Measurements from ENCODE around the gene SSBP4.

Gene SSBP4

DNA sequence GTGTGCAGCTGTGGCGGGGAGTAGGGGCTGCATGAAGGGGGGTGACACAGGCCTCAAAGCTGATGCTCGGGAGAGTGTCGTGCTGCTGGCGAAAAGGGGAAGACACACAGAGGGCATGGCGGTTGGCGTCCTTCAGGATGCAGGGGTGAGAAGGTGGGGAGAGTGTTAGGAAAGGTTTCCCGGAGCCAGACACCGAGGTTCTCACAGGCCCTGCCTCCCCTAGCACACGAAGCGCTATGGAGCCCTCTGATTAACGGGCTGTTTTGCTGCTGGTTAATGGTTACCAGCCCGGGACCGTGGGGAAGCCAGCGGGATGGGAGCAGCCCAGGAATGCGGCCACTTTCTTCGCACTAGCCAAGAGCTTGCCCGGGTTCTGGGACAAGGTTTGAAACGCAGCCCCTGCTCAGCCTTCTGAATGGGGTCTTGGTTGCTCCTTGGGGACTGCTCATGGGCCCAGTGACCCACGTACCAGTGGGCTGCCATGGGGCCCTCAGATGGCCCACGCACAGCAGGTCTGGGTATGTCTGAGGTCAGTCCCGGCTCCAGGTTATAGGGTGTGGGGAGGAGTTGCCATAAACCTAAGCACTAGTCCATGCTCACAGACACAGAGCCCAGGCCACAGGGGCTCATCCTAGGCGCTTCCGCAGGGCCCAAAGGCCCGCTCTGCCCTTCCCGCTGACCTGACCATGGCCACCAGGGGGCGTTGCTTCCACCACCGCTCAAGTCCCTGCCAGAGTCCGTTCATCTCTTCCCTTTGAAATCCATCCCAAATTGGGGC, 50.1 kb downstream of the SSBP4 start:
- peak; percentile 86 for TF ChIP-seq CTCF (conservative IDR thresholded peaks at IDR 0.05; ENCODE audit: low read depth, low read length)
- DNase-seq (ENCODE audit: low read depth), result no peak
- no peak overlapping the region for H3K4me3 ChIP-seq (ENCODE audit: low read length)

DNA sequence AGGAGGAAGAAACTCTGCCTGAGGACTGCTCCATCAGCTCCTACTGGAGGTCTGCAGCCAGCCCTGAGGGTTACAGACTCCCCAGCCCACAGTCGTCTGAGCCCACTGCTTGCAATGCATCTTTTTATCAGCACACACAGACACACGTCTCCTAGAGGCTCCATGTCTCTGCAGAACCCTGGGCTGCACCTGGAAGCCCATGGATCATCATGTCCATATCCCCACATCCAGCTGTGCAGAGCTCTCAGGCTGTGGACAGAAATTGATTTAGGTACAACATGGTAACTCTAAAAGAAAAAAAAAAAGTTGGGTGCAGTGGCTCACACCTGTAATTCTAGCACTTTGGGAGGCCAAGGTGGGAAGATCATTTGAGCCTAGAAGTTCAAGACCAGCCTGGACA, 51.6 kb downstream of the SSBP4 start:
- TF ChIP-seq CTCF (conservative IDR thresholded peaks at IDR 0.05; ENCODE audit: low read depth, low read length), result no peak
- DNase-seq (ENCODE audit: low read depth), result no peak
- no peak overlapping the region for H3K4me3 ChIP-seq (ENCODE audit: low read length)

DNA sequence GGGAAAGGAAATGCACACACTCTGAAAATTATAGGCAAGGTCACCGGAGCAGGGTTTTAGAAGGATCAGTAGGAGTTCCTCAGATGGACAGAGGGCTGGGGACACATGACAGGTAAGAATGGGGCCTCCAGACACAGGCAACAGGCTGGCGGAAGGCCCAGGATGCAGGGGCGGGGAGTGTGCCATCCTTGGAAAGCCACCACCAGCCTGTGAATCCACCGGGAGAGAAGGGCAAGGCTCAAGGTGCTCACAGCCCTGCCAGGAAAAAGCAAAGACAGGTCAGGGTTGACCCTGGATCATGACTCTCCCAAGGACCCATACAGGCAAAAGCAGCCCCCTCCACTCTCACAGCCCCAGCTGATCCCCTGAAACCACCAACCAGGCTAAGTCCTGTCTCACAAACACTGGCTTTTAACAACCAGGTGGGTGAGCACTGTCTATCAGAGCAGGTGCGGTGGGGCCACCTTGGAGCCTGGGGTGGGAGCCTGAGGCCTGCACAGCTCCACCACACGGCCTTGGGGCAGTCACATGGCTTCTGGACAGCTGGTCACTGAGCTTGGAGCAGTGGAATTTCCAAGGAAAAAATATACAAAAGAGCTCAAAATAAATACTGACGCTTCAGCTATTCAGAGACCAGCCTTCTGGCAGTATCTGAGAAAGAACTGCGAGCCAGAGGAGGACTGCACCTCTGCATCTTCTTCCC, 54.0 kb downstream of the SSBP4 start:
- no peak for TF ChIP-seq CTCF (conservative IDR thresholded peaks at IDR 0.05; ENCODE audit: low read depth, low read length)
- DNase-seq (ENCODE audit: low read depth), result no peak
- no peak overlapping the region for H3K4me3 ChIP-seq (ENCODE audit: low read length)

DNA sequence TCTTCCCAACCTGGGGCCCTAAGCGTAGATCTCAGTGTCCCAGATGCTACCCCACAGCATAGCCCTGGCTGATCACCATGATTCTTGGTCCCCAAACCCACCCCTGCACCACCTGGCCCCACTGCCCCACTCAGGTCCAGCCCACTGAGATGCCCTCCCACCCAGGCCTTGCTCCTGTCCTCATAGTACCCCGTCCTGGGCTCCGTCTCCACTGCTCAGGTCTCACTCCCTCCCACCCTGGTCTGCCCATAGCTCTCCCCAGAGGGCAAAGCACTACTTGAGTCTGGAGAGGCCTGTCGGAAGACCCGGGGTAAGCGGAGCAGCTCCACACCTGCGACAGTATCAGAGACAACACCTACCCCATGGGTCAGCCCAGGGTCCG, 54.5 kb downstream of the SSBP4 start:
- no peak overlapping the region for H3K4me3 ChIP-seq (ENCODE audit: low read length)
- DNase-seq (ENCODE audit: low read depth), result no peak
- TF ChIP-seq CTCF (conservative IDR thresholded peaks at IDR 0.05; ENCODE audit: low read depth, low read length), result no peak

GRCh38 chr19:18474366-18474887, 55.2 kb downstream of the SSBP4 start:
- DNase-seq (ENCODE audit: low read depth), result no peak
- H3K4me3 ChIP-seq (ENCODE audit: low read length), result no peak overlapping the region
- TF ChIP-seq CTCF (conservative IDR thresholded peaks at IDR 0.05; ENCODE audit: low read depth, low read length), result no peak

DNA sequence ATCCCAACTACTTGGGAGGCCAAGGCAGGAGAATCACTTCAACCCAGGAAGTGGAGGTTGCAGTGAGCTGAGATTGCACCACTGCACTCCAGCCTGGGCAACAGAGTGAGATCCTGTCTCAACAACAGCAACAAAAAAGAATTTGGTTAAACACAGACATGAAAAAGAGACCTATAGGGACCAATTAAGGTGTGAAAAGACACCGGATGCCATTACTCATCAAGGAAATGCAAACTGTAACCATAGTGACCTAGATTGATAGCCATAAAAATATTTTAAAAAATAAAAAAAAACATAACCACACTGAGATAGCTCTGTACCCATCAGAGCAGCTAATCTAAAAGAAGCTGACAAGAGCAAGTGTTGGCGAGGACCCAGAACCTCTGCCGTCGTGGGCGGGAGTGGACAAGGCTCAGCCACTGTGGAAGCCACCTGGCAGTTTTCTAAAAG, 55.8 kb downstream of the SSBP4 start:
- DNase-seq (ENCODE audit: low read depth), result no peak
- H3K4me3 ChIP-seq (ENCODE audit: low read length), result no peak overlapping the region
- TF ChIP-seq CTCF (conservative IDR thresholded peaks at IDR 0.05; ENCODE audit: low read depth, low read length), result no peak
